DOHH2 (cell line): ENCODE data around the gene GPD2.

Source experiments
- H3F3A ChIP-seq: fragments of 200-600 bp; sonication (generic), shearing (Covaris generic); 2 replicates; pipeline ENCODE4 v1.6.0; 2016; ENCODE audit warnings: antibody characterized with exemption, mild to moderate bottlenecking; ENCODE audit not compliant: control insufficient read depth, insufficient read depth
- H3K27ac ChIP-seq: fragments of 200-600 bp; sonication (generic); 2 replicates; pipeline ENCODE4 v1.5.1; 2014; ENCODE audit warnings: low read depth, mild to moderate bottlenecking, low read length, moderate library complexity
- H3K27me3 ChIP-seq: fragments of 200-600 bp; sonication (generic); 2 replicates; pipeline ENCODE4 v1.6.1; 2014; ENCODE audit warnings: mild to moderate bottlenecking, low read length, mixed read lengths; ENCODE audit not compliant: control insufficient read depth
- H3K36me3 ChIP-seq: fragments of 200-600 bp; sonication (generic); 2 replicates; pipeline ENCODE4 v1.6.1; 2014; ENCODE audit warnings: mild to moderate bottlenecking, low read length, moderate library complexity, mixed read lengths; ENCODE audit not compliant: control insufficient read depth
- H3K4me1 ChIP-seq: fragments of 200-600 bp; sonication (generic); 2 replicates; pipeline ENCODE4 v1.6.1; 2014; ENCODE audit warnings: mild to moderate bottlenecking, low read length, mixed read lengths; ENCODE audit not compliant: control insufficient read depth
- H3K4me2 ChIP-seq: fragments of 200-600 bp; sonication (generic); 2 replicates; pipeline ENCODE4 v1.6.0; 2014; ENCODE audit warnings: mild to moderate bottlenecking, low read length, moderate library complexity
- H3K4me3 ChIP-seq: fragments of 200-600 bp; sonication (generic); 2 replicates; pipeline ENCODE4 v1.5.1; 2014; ENCODE audit warnings: mild to moderate bottlenecking, low read length, mixed read lengths
- H3K79me2 ChIP-seq: fragments of 200-600 bp; sonication (generic); 2 replicates; pipeline ENCODE4 v1.6.1; 2014; ENCODE audit warnings: mild to moderate bottlenecking, low read length, mixed read lengths; ENCODE audit not compliant: control insufficient read depth
- H3K9me2 ChIP-seq: fragments of 200-600 bp; sonication (generic); replicated peaks from 2 replicates; pipeline ENCODE4 v1.6.1; 2014; ENCODE audit warnings: mild to moderate bottlenecking, low read length, mixed read lengths; ENCODE audit not compliant: control insufficient read depth
- H3K9me3 ChIP-seq: fragments of 200-600 bp; sonication (generic); 2 replicates; pipeline ENCODE4 v1.6.1; 2014; ENCODE audit warnings: antibody characterized with exemption, low read length, mixed read lengths; ENCODE audit not compliant: control insufficient read depth, insufficient read depth
- H4K20me1 ChIP-seq: fragments of 200-600 bp; sonication (generic); 2 replicates; pipeline ENCODE4 v1.6.0; 2014; ENCODE audit warnings: low read depth, mild to moderate bottlenecking, antibody characterized with exemption, low read length, moderate library complexity; ENCODE audit not compliant: control insufficient read depth, insufficient read depth
- EZH2phosphoT487 ChIP-seq: fragments of 200-600 bp; sonication (generic); IDR thresholded peaks from 2 replicates; pipeline ENCODE4 v1.6.1; 2017; ENCODE audit warnings: borderline replicate concordance, mild to moderate bottlenecking, antibody characterized with exemption, low read length, moderate library complexity, mixed read lengths
- TF ChIP-seq, protein P1 (sequence below): fragments of 200-600 bp; sonication (generic); IDR thresholded peaks from one replicate; pipeline ENCODE4 v1.5.1; 2014; ENCODE audit warnings: antibody characterized with exemption, mild to moderate bottlenecking, low read depth, low read length; ENCODE audit not compliant: poor library complexity, severe bottlenecking

Gene GPD2

DNA sequence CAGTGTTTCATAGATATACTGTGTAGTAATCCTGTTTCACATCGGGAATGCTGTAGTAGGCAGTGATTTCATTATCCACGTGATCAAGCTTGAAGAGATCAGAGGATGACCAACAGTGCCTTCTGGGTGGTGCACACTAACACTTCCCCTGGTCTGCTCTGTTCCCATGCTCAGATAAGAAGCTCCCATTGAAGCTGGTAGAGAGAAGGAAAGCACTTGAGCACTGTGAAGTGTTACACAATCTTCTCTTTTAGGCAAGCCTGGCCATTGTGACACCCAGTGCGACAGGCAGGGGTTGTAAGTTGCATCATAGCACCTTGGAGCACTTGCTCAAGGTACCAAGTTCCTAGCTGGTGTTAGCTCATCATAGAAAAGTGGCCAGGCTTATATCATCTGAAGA is 30.6 kb upstream of the GPD2 start:
- H3K9me2 ChIP-seq = no peaks in the 10 kb centered on the region
- peaks cover 8% of the 10 kb centered on the region for H3K4me1 ChIP-seq
- H3K9me3 ChIP-seq = no peaks in the 10 kb centered on the region
- H3K4me2 ChIP-seq = no peak overlapping the region
- H4K20me1 ChIP-seq = no peaks in the 10 kb centered on the region
- no peaks in the 10 kb centered on the region for H3F3A ChIP-seq
- TF ChIP-seq, protein P1, sequence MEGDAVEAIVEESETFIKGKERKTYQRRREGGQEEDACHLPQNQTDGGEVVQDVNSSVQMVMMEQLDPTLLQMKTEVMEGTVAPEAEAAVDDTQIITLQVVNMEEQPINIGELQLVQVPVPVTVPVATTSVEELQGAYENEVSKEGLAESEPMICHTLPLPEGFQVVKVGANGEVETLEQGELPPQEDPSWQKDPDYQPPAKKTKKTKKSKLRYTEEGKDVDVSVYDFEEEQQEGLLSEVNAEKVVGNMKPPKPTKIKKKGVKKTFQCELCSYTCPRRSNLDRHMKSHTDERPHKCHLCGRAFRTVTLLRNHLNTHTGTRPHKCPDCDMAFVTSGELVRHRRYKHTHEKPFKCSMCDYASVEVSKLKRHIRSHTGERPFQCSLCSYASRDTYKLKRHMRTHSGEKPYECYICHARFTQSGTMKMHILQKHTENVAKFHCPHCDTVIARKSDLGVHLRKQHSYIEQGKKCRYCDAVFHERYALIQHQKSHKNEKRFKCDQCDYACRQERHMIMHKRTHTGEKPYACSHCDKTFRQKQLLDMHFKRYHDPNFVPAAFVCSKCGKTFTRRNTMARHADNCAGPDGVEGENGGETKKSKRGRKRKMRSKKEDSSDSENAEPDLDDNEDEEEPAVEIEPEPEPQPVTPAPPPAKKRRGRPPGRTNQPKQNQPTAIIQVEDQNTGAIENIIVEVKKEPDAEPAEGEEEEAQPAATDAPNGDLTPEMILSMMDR = no peak
- TF ChIP-seq EZH2phosphoT487 = no peak
- H3K27ac ChIP-seq = no peak overlapping the region
- no peaks in the 10 kb centered on the region for H3K27me3 ChIP-seq
- H3K36me3 ChIP-seq = no peaks in the 10 kb centered on the region
- no peak overlapping the region for H3K4me3 ChIP-seq
- H3K79me2 ChIP-seq = no peaks in the 10 kb centered on the region

DNA sequence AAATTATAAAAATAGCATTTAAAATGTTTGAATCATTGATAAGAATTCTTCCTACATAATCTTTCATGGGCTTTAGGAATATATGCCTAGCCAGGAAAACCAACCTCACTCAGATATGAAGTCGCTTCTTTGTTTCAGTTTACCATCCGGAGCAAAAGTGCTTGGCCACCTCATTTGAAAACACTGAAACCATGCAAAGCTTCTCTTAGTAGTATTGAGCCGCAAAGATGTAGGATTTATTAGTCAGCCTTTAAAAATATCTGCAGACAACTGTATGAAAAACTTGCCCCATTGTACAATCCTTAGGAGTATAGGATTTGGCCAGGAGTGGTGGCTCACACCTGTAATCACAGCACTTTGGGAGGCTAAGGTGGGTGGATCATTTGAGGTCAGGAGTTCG is 24.3 kb upstream of the GPD2 start:
- H3K27me3 ChIP-seq = no peaks in the 10 kb centered on the region
- TF ChIP-seq, protein P1 = no peak
- TF ChIP-seq EZH2phosphoT487 = no peak
- H3K36me3 ChIP-seq = no peaks in the 10 kb centered on the region
- no peak overlapping the region for H3K4me2 ChIP-seq
- no peaks in the 10 kb centered on the region for H3K79me2 ChIP-seq
- no peak overlapping the region for H3K4me3 ChIP-seq
- H3K9me3 ChIP-seq = no peaks in the 10 kb centered on the region
- H3F3A ChIP-seq = no peaks in the 10 kb centered on the region
- H4K20me1 ChIP-seq = no peaks in the 10 kb centered on the region
- H3K9me2 ChIP-seq = no peaks in the 10 kb centered on the region
- H3K27ac ChIP-seq = no peak overlapping the region
- H3K4me1 ChIP-seq = no peaks in the 10 kb centered on the region

DNA sequence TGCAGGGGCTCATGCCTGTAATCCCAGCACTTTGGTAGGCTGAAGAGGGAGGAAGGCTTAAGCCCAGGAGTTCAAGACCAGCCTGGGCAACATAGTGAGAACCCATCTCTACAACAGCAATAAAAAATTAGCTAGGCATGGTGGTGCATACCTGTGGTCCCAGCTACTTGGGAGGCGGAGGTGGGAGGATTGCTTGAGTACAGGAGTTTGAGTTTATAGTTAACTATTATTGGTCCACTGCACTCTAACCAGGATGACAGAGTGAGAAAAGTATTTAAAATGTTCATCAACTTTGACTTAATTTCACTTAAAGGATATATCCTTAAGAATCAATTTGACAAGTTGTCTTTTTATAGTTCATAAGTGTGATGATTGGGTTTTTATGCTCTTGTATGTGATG is 14.3 kb upstream of the GPD2 start:
- no peaks in the 10 kb centered on the region for H3F3A ChIP-seq
- no peak overlapping the region for H3K27ac ChIP-seq
- H3K4me3 ChIP-seq = no peak overlapping the region
- H3K79me2 ChIP-seq = no peaks in the 10 kb centered on the region
- no peaks in the 10 kb centered on the region for H3K9me2 ChIP-seq
- no peak for TF ChIP-seq EZH2phosphoT487
- TF ChIP-seq, protein P1 = no peak
- H3K4me1 ChIP-seq = no peaks in the 10 kb centered on the region
- no peak overlapping the region for H3K4me2 ChIP-seq
- no peaks in the 10 kb centered on the region for H4K20me1 ChIP-seq
- H3K36me3 ChIP-seq = no peaks in the 10 kb centered on the region
- H3K9me3 ChIP-seq = peaks cover 3% of the 10 kb centered on the region; the same call in 1 of the 2 replicates
- H3K27me3 ChIP-seq = no peaks in the 10 kb centered on the region
